ENCODE results near the gene FAM107B.

FAM107B gene

DNA sequence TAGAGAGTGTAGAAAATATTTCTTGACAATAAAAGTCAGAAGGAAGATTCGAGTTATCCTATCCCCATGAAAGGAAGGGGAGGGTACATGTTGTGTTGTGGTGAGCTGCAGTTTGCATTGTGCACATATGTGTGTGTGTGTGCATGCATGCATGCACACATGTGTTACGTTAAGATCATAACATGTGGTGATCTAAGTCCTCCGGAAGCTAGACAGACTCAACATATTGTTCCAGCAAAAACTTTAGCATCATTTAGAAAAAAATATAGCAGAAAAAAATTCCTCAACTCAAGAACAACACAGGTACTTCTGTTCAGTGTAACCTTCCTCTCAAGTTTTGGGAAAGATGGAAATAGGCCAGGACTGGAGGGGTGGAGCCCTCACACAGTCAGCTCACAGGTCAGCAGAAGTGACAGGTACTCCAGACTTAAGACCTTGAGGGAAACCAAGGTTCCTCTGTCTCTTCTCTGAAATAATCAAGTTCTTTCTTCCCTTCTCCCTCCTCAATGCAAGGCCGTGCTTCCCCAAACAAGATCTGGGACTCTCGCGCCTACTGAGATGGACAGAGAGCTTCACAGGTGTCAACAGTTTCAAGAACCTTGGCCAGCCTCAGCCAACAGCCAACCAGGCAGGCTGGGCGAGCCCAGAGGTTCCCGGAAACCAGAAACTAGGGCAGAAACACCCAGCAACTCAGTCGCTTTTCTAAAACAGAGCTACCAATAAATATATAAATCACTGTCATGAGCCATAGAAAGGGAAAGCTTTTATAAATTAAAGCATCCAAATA lies 205.2 kb downstream of the FAM107B start:
- Histone ChIP-seq H3K4me1 (ENCODE audit: control insufficient read depth, insufficient read depth, low read length) (peaks cover 16% of the 10 kb centered on the region), H3K9me3 (ENCODE audit: control insufficient read depth, insufficient read depth, low read depth, low read length) (no peaks in the 10 kb centered on the region), H3K27ac (ENCODE audit: extremely low read depth, low read depth, low read length) (no peak overlapping the region), H3K36me3 (ENCODE audit: control insufficient read depth in 2 of 2, insufficient read depth in 1 of 2, low read length in 2 of 2) (peaks cover 0 to 10% of the 10 kb centered on the region in 2 experiments; a peak in 2 of 3 replicates), H3K4me3 (ENCODE audit: low read depth, low read length) (no peak overlapping the region)
- CTCF ChIA-PET: interaction anchor here (0.7 to 1.6 kb wide), 2 partner anchors 13 to 48 kb away, joined by 3 to 5 read pairs; no protein-coding TSS in a partner anchor
- TF ChIP-seq ZNF664 (tag by site-specific recombination; IDR thresholded peaks at IDR 0.05): no peak
- TF ChIP-seq, protein P1, sequence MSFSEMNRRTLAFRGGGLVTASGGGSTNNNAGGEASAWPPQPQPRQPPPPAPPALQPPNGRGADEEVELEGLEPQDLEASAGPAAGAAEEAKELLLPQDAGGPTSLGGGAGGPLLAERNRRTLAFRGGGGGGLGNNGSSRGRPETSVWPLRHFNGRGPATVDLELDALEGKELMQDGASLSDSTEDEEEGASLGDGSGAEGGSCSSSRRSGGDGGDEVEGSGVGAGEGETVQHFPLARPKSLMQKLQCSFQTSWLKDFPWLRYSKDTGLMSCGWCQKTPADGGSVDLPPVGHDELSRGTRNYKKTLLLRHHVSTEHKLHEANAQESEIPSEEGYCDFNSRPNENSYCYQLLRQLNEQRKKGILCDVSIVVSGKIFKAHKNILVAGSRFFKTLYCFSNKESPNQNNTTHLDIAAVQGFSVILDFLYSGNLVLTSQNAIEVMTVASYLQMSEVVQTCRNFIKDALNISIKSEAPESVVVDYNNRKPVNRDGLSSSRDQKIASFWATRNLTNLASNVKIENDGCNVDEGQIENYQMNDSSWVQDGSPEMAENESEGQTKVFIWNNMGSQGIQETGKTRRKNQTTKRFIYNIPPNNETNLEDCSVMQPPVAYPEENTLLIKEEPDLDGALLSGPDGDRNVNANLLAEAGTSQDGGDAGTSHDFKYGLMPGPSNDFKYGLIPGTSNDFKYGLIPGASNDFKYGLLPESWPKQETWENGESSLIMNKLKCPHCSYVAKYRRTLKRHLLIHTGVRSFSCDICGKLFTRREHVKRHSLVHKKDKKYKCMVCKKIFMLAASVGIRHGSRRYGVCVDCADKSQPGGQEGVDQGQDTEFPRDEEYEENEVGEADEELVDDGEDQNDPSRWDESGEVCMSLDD (tag by site-specific recombination; IDR thresholded peaks at IDR 0.05): no peak
- POLR2A ChIA-PET: no interaction called here

DNA sequence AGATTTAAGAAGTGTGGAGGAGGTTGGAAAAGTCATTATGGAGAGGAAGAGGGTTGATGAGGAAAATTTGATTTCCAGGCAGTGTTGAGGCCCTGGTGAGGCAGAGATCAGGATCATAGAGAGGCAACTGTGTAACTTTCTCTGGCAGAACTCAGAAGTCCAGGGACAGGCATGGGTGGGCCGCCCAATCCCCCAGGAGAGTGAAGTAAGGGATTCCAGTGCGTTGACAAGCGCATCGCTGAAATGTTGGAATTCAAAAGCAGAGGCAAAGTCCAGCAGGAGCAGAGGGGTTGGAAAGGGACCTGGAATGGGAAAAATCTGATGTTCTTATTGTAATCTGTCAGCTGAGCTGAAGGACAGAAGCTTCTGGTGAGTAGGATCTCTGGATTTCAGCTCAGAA lies 207.3 kb downstream of the FAM107B start:
- no peak overlapping the region for H3K4me3 ChIP-seq (ENCODE audit: low read depth, low read length)
- no peaks in the 10 kb centered on the region for H3K9me3 ChIP-seq (ENCODE audit: control insufficient read depth, insufficient read depth, low read depth, low read length)
- H3K27ac ChIP-seq (ENCODE audit: extremely low read depth, low read depth, low read length): no peak overlapping the region
- peaks cover 0 to 10% of the 10 kb centered on the region in 2 experiments; a peak in 2 of 3 replicates for H3K36me3 ChIP-seq (ENCODE audit: control insufficient read depth in 2 of 2, insufficient read depth in 1 of 2, low read length in 2 of 2)
- CTCF ChIA-PET: interaction anchor here (0.6 kb wide), 1 partner anchor 342 kb away, joined by 6 read pairs; no protein-coding TSS in a partner anchor
- POLR2A ChIA-PET: interaction anchor here (1.4 kb wide), 1 partner anchor 33 kb away, joined by 3 read pairs; no protein-coding TSS in a partner anchor
- TF ChIP-seq ZNF792 (tag by site-specific recombination; IDR thresholded peaks at IDR 0.05) (no peak), ZNF843 (tag by site-specific recombination; IDR thresholded peaks at IDR 0.05) (no peak), ZNF707 (tag by site-specific recombination; IDR thresholded peaks at IDR 0.05) (no peak), ZNF473 (tag by site-specific recombination; IDR thresholded peaks at IDR 0.05) (no peak), ZNF76 (tag by site-specific recombination; IDR thresholded peaks at IDR 0.05; ENCODE audit: borderline replicate concordance, low read depth) (no peak), ZNF623 (tag by site-specific recombination; IDR thresholded peaks at IDR 0.05) (no peak)
- TF ChIP-seq, protein P2, sequence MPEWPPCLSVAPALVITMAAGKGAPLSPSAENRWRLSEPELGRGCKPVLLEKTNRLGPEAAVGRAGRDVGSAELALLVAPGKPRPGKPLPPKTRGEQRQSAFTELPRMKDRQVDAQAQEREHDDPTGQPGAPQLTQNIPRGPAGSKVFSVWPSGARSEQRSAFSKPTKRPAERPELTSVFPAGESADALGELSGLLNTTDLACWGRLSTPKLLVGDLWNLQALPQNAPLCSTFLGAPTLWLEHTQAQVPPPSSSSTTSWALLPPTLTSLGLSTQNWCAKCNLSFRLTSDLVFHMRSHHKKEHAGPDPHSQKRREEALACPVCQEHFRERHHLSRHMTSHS (tag by site-specific recombination; IDR thresholded peaks at IDR 0.05): no peak
- TF ChIP-seq, protein P3, sequence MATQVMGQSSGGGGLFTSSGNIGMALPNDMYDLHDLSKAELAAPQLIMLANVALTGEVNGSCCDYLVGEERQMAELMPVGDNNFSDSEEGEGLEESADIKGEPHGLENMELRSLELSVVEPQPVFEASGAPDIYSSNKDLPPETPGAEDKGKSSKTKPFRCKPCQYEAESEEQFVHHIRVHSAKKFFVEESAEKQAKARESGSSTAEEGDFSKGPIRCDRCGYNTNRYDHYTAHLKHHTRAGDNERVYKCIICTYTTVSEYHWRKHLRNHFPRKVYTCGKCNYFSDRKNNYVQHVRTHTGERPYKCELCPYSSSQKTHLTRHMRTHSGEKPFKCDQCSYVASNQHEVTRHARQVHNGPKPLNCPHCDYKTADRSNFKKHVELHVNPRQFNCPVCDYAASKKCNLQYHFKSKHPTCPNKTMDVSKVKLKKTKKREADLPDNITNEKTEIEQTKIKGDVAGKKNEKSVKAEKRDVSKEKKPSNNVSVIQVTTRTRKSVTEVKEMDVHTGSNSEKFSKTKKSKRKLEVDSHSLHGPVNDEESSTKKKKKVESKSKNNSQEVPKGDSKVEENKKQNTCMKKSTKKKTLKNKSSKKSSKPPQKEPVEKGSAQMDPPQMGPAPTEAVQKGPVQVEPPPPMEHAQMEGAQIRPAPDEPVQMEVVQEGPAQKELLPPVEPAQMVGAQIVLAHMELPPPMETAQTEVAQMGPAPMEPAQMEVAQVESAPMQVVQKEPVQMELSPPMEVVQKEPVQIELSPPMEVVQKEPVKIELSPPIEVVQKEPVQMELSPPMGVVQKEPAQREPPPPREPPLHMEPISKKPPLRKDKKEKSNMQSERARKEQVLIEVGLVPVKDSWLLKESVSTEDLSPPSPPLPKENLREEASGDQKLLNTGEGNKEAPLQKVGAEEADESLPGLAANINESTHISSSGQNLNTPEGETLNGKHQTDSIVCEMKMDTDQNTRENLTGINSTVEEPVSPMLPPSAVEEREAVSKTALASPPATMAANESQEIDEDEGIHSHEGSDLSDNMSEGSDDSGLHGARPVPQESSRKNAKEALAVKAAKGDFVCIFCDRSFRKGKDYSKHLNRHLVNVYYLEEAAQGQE (tag by site-specific recombination; IDR thresholded peaks at IDR 0.05): no peak
- TF ChIP-seq, protein P4, sequence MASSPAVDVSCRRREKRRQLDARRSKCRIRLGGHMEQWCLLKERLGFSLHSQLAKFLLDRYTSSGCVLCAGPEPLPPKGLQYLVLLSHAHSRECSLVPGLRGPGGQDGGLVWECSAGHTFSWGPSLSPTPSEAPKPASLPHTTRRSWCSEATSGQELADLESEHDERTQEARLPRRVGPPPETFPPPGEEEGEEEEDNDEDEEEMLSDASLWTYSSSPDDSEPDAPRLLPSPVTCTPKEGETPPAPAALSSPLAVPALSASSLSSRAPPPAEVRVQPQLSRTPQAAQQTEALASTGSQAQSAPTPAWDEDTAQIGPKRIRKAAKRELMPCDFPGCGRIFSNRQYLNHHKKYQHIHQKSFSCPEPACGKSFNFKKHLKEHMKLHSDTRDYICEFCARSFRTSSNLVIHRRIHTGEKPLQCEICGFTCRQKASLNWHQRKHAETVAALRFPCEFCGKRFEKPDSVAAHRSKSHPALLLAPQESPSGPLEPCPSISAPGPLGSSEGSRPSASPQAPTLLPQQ (tag by site-specific recombination; IDR thresholded peaks at IDR 0.05): no peak
- TF ChIP-seq, protein P5, sequence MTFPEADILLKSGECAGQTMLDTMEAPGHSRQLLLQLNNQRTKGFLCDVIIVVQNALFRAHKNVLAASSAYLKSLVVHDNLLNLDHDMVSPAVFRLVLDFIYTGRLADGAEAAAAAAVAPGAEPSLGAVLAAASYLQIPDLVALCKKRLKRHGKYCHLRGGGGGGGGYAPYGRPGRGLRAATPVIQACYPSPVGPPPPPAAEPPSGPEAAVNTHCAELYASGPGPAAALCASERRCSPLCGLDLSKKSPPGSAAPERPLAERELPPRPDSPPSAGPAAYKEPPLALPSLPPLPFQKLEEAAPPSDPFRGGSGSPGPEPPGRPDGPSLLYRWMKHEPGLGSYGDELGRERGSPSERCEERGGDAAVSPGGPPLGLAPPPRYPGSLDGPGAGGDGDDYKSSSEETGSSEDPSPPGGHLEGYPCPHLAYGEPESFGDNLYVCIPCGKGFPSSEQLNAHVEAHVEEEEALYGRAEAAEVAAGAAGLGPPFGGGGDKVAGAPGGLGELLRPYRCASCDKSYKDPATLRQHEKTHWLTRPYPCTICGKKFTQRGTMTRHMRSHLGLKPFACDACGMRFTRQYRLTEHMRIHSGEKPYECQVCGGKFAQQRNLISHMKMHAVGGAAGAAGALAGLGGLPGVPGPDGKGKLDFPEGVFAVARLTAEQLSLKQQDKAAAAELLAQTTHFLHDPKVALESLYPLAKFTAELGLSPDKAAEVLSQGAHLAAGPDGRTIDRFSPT (tag by site-specific recombination; IDR thresholded peaks at IDR 0.05): no peak
- peaks cover 12% of the 10 kb centered on the region for H3K4me1 ChIP-seq (ENCODE audit: control insufficient read depth, insufficient read depth, low read length)

Data from HEK293 (cell line).